OCI-LY3 (cell line): ENCODE results near the gene S1PR1.

Experiments used
- CTCF ChIP-seq: fragments of 200-600, 300-600 bp; sonication (generic); IDR thresholded peaks from 2 replicates; pipeline ENCODE4 v1.5.1; 2014; ENCODE audit warnings: antibody characterized with exemption, low read length, low read depth
- EZH2phosphoT487 ChIP-seq: fragments of 200-600 bp; shearing (Covaris generic); IDR thresholded peaks from 2 replicates; pipeline ENCODE4 v1.6.1; 2018; ENCODE audit warnings: antibody characterized with exemption, mixed run types, low read depth

- TF ChIP-seq CTCF (no peak), EZH2phosphoT487 (no peak)
Measured at GRCh38 chr1:101188331-101188730, 48.5 kb upstream of the S1PR1 start.
